ENCODE measurements around the gene SLC5A4. TPM values are rescaled to one million over a fixed set of nuclear protein-coding genes. Genes with fewer than 3 reads are reported as not detected.
"Not testable (repeated sequence)": the region's sequence is repeated elsewhere in the genome, so short reads cannot be mapped to it uniquely, and the experiment has no call there.

SLC5A4 gene
- total RNA-seq, 2 experiments from 2014 or later = not detected

- CTCF ChIA-PET = interaction anchor here (0.6 kb wide), 1 partner anchor 44 kb away, joined by 4 read pairs; no protein-coding TSS in a partner anchor
- H3K36me3 Mint-ChIP-seq (ENCODE audit: low read depth); DNase-seq; H3K4me3 Mint-ChIP-seq; intact Hi-C loops (cut with DNase I, micrococcal nuclease); ATAC-seq; POLR2A ChIA-PET; H3K9me3 Mint-ChIP-seq (ENCODE audit: low read depth); H3K27me3 Mint-ChIP-seq; H3K27ac Mint-ChIP-seq: not testable (repeated sequence)
- peaks cover 15% of the 10 kb centered on the region for H3K4me1 Mint-ChIP-seq
These were observed 57.5 kb downstream of the SLC5A4 start for GRCh38 chr22:32197553-32198226.

- H3K4me3 Mint-ChIP-seq; H3K27me3 Mint-ChIP-seq; CTCF ChIA-PET; H3K9me3 Mint-ChIP-seq (ENCODE audit: low read depth); intact Hi-C loops (cut with DNase I, micrococcal nuclease); DNase-seq; ATAC-seq; POLR2A ChIA-PET; H3K36me3 Mint-ChIP-seq (ENCODE audit: low read depth); H3K27ac Mint-ChIP-seq; H3K4me1 Mint-ChIP-seq: not testable (repeated sequence)
These were observed 59.2 kb downstream of the SLC5A4 start for GRCh38 chr22:32195900-32196299.

DNA sequence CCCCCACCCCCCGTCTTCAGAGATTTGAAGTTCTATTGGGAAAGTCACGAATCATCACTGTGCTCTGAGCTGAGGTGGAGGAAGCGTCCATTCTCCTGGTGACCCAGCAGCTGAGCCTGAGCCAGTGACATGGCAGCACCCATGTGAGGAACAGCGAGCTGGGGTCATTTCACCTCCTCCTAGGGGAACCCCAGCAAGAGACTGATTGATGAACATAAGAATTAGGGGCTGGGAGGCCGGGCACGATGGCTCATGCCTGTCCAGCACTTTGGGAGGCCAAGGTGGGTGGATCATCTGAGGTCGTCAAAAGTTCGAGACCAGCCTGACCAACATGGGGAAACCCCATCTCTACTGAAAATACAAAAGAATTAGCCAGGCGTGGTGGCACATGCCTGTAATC is 61.8 kb downstream of the SLC5A4 start:
- H3K27ac Mint-ChIP-seq; H3K36me3 Mint-ChIP-seq (ENCODE audit: low read depth); H3K27me3 Mint-ChIP-seq; intact Hi-C loops (cut with DNase I, micrococcal nuclease); POLR2A ChIA-PET; H3K9me3 Mint-ChIP-seq (ENCODE audit: low read depth); H3K4me3 Mint-ChIP-seq; DNase-seq; H3K4me1 Mint-ChIP-seq; ATAC-seq: not testable (repeated sequence)
- CTCF ChIA-PET = interaction anchor here (1.3 kb wide), 1 partner anchor 112 kb away, joined by 3 read pairs; no protein-coding TSS in a partner anchor

GRCh38 chr22:32191021-32191420 is 64.1 kb downstream of the SLC5A4 start:
- POLR2A ChIA-PET; intact Hi-C loops (cut with DNase I, micrococcal nuclease): not testable (repeated sequence)

DNA sequence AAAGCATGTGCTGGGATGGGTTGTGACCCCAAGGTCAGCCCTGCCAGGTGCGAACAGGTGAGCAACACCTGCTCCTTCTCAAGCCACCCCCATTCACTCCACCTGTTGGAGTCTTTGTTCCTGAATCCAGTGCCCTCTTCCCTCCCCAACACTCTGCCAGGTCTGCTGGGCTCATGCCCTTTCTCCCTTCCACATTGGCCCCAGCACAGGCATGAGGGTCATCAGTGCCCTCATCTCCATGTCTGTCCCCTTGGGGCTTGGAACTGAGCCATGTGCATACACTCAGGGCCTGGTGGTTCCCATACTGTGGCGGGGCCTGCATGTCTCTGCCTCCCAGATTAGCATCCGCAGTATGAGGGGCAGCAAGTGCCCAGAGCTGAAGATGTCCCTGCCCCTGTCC is 69.3 kb downstream of the SLC5A4 start:
- Mint-ChIP-seq H3K9me3 (ENCODE audit: low read depth) (no peaks in the 10 kb centered on the region), H3K27ac (no peak overlapping the region), H3K27me3 (peaks cover 4% of the 10 kb centered on the region), H3K36me3 (ENCODE audit: low read depth) (no peaks in the 10 kb centered on the region), H3K4me3 (no peak overlapping the region), H3K4me1 (no peaks in the 10 kb centered on the region)
- CTCF ChIA-PET = no interaction called here
- POLR2A ChIA-PET = no interaction called here
- DNase-seq = no peak
- no peak for ATAC-seq
- intact Hi-C loops (cut with DNase I, micrococcal nuclease) = no loop called here

More at GRCh38 chr22:32191021-32191420, 64.1 kb downstream of the SLC5A4 start:
- CTCF ChIA-PET; H3K27me3 Mint-ChIP-seq; H3K4me3 Mint-ChIP-seq; H3K4me1 Mint-ChIP-seq; H3K9me3 Mint-ChIP-seq (ENCODE audit: low read depth); H3K27ac Mint-ChIP-seq; DNase-seq; H3K36me3 Mint-ChIP-seq (ENCODE audit: low read depth); ATAC-seq: not testable (repeated sequence)

DNA sequence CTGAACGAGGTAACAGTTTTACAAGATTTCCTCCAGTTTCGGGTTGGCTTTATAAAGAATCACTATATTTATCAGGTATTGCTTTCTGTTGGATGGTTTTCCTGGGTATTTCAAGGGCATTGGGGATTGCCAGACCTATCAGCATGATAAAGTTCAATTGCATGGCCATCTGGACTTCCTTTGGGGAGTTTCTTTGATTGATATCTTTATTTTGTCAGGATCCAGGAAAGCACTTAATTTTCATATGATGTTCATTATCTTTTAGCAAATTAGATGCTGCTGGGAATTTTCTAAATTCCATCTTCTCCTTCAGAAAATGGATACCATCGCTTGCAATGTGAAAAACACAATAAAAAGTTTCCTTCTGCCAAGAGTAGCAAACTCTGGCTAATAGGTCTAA is 71.5 kb downstream of the SLC5A4 start:
- DNase-seq = no peak
- H3K27ac Mint-ChIP-seq = no peak overlapping the region
- H3K36me3 Mint-ChIP-seq (ENCODE audit: low read depth) = no peaks in the 10 kb centered on the region
- CTCF ChIA-PET = no interaction called here
- H3K9me3 Mint-ChIP-seq (ENCODE audit: low read depth) = no peaks in the 10 kb centered on the region
- POLR2A ChIA-PET = no interaction called here
- ATAC-seq = no peak
- intact Hi-C loops (cut with DNase I, micrococcal nuclease) = no loop called here
- H3K4me1 Mint-ChIP-seq = no peaks in the 10 kb centered on the region
- H3K4me3 Mint-ChIP-seq = no peak overlapping the region
- peaks cover 5% of the 10 kb centered on the region for H3K27me3 Mint-ChIP-seq

GRCh38 chr22:32181043-32181442 is 74.1 kb downstream of the SLC5A4 start:
- H3K27me3 Mint-ChIP-seq = peaks cover 19% of the 10 kb centered on the region
- no peaks in the 10 kb centered on the region for H3K4me1 Mint-ChIP-seq
- POLR2A ChIA-PET = no interaction called here
- no peak overlapping the region for H3K4me3 Mint-ChIP-seq
- ATAC-seq (no peak), DNase-seq (no peak)
- CTCF ChIA-PET = no interaction called here
- H3K36me3 Mint-ChIP-seq (ENCODE audit: low read depth) = no peaks in the 10 kb centered on the region
- intact Hi-C loops (cut with DNase I, micrococcal nuclease) = no loop called here
- H3K27ac Mint-ChIP-seq = no peak overlapping the region
- H3K9me3 Mint-ChIP-seq (ENCODE audit: low read depth) = no peaks in the 10 kb centered on the region

GRCh38 chr22:32177221-32177765 is 77.9 kb downstream of the SLC5A4 start:
- Mint-ChIP-seq H3K27me3 (peaks cover 28% of the 10 kb centered on the region), H3K27ac (no peak overlapping the region), H3K4me3 (no peak overlapping the region), H3K36me3 (ENCODE audit: low read depth) (no peaks in the 10 kb centered on the region), H3K9me3 (ENCODE audit: low read depth) (no peaks in the 10 kb centered on the region), H3K4me1 (no peaks in the 10 kb centered on the region)
- intact Hi-C loops (cut with DNase I, micrococcal nuclease) = no loop called here
- ChIA-PET CTCF (no interaction called here), POLR2A (no interaction called here)
- DNase-seq (no peak), ATAC-seq (no peak)

GRCh38 chr22:32175683-32176644 is 79.2 kb downstream of the SLC5A4 start:
- Mint-ChIP-seq H3K4me3 (no peak overlapping the region), H3K27me3 (peaks cover 28% of the 10 kb centered on the region), H3K4me1 (no peaks in the 10 kb centered on the region), H3K36me3 (ENCODE audit: low read depth) (no peaks in the 10 kb centered on the region), H3K27ac (no peak overlapping the region), H3K9me3 (ENCODE audit: low read depth) (no peaks in the 10 kb centered on the region)
- ATAC-seq (peak; percentile 42), DNase-seq (peak; percentile 31)
- POLR2A ChIA-PET = no interaction called here
- CTCF ChIA-PET = no interaction called here
- intact Hi-C loops (cut with DNase I, micrococcal nuclease) = no loop called here

GRCh38 chr22:32175115-32175514 is 80.0 kb downstream of the SLC5A4 start:
- H3K9me3 Mint-ChIP-seq (ENCODE audit: low read depth) = no peaks in the 10 kb centered on the region
- peaks cover 28% of the 10 kb centered on the region for H3K27me3 Mint-ChIP-seq
- no peaks in the 10 kb centered on the region for H3K36me3 Mint-ChIP-seq (ENCODE audit: low read depth)
- H3K4me3 Mint-ChIP-seq = no peak overlapping the region
- no peak overlapping the region for H3K27ac Mint-ChIP-seq
- ChIA-PET POLR2A (no interaction called here), CTCF (no interaction called here)
- intact Hi-C loops (cut with DNase I, micrococcal nuclease) = no loop called here
- DNase-seq (no peak), ATAC-seq (no peak)
- H3K4me1 Mint-ChIP-seq = no peaks in the 10 kb centered on the region

All from activated CD4-positive, alpha-beta T cell treated with anti-CD3 and anti-CD28 coated beads for 36 hours (primary cell).